Progenitor cell of endocrine pancreas (in vitro differentiated cells): ENCODE results near the gene KRTAP10-7. TPM values are rescaled to one million over a fixed set of nuclear protein-coding genes. Genes with fewer than 3 reads are reported as not detected.
"Not testable (repeated sequence)": the region's sequence is repeated elsewhere in the genome, so short reads cannot be mapped to it uniquely, and the experiment has no call there.

Experiments used
- DNase-seq: peaks from one replicate; pipeline ENCODE4 v3.0.0; 2021; ENCODE audit warnings: low spot score; ENCODE audit not compliant: unreplicated experiment
- H3K27ac Mint-ChIP-seq: 2 replicates; pipeline ENCODE4 v1.8.0; 2021; ENCODE audit warnings: mild to moderate bottlenecking, moderate library complexity, mixed read lengths
- H3K27me3 Mint-ChIP-seq: 2 replicates; pipeline ENCODE4 v1.8.0; 2021; ENCODE audit warnings: mixed read lengths
- H3K36me3 Mint-ChIP-seq: 2 replicates; pipeline ENCODE4 v1.8.0; 2022; ENCODE audit warnings: mixed read lengths; ENCODE audit not compliant: insufficient read depth
- H3K4me1 Mint-ChIP-seq: 2 replicates; pipeline ENCODE4 v1.8.0; 2021; ENCODE audit warnings: low read depth, mixed read lengths
- H3K4me3 Mint-ChIP-seq: 2 replicates; pipeline ENCODE4 v1.8.0; 2021; ENCODE audit warnings: low read depth, mild to moderate bottlenecking, moderate library complexity, mixed read lengths
- H3K9me3 Mint-ChIP-seq: 2 replicates; pipeline ENCODE4 v1.8.0; 2021; ENCODE audit warnings: low read depth, mixed read lengths
- CTCF ChIP-seq: fragments of 200-600 bp; sonication (generic); IDR thresholded peaks from one replicate; pipeline ENCODE4 v1.5.0; 2021; ENCODE audit warnings: antibody characterized with exemption, mild to moderate bottlenecking; ENCODE audit not compliant: unreplicated experiment
- long read RNA-seq: library from polyadenylated mRNA; unstranded; transcript quantifications from one replicate; pipeline ENCODE4 v2.0.0, GENCODE V29; 2020
- total RNA-seq: library from RNA; stranded (reverse); gene quantifications from 2 replicates; pipeline ENCODE4 v1.2.1, GENCODE V29; 2021

KRTAP10-7 gene
- not detected in 2 replicates for total RNA-seq
- long read RNA-seq, result 0 reads

GRCh38 chr21:44600118-44600978 lies at the start of gene KRTAP10-7:
KRTAP10-7 (plus strand) TSS chr21:44600597; CDS start chr21:44600622, 25 bp downstream.
- H3K4me1 Mint-ChIP-seq, DNase-seq, H3K4me3 Mint-ChIP-seq, H3K36me3 Mint-ChIP-seq, H3K27ac Mint-ChIP-seq, H3K27me3 Mint-ChIP-seq: not testable (repeated sequence)
- H3K9me3 Mint-ChIP-seq, result peaks cover 14% of the 10 kb centered on the region

GRCh38 chr21:44550807-44551206 lies 49.6 kb upstream of the KRTAP10-7 start:
- peaks cover 16% of the 10 kb centered on the region for H3K4me1 Mint-ChIP-seq
- no peak for TF ChIP-seq CTCF
- H3K27ac Mint-ChIP-seq, result no peak overlapping the region
- H3K4me3 Mint-ChIP-seq, result no peak overlapping the region
- DNase-seq, result no peak
- peaks cover 13% of the 10 kb centered on the region for H3K9me3 Mint-ChIP-seq
- peaks cover 4% of the 10 kb centered on the region for H3K36me3 Mint-ChIP-seq
- H3K27me3 Mint-ChIP-seq, result peaks cover 10% of the 10 kb centered on the region

GRCh38 chr21:44551340-44551961 lies 48.9 kb upstream of the KRTAP10-7 start, which contains the start of gene KRTAP10-2:
KRTAP10-2 (minus strand) TSS chr21:44551505; CDS start chr21:44551458, 47 bp downstream.
- peaks cover 16% of the 10 kb centered on the region for H3K4me1 Mint-ChIP-seq

GRCh38 chr21:44552136-44552535 lies 48.3 kb upstream of the KRTAP10-7 start:
- H3K27ac Mint-ChIP-seq, result no peak overlapping the region
- DNase-seq, result peak; percentile 8
- peaks cover 10% of the 10 kb centered on the region for H3K27me3 Mint-ChIP-seq
- peaks cover 16% of the 10 kb centered on the region for H3K4me1 Mint-ChIP-seq
- H3K36me3 Mint-ChIP-seq, result peaks cover under 1% of the 10 kb centered on the region
- no peak for TF ChIP-seq CTCF
- no peak overlapping the region for H3K4me3 Mint-ChIP-seq
- peaks cover 7% of the 10 kb centered on the region for H3K9me3 Mint-ChIP-seq

More at GRCh38 chr21:44551340-44551961, 48.9 kb upstream of the KRTAP10-7 start, which contains the start of gene KRTAP10-2:
- no peak for TF ChIP-seq CTCF
- H3K4me3 Mint-ChIP-seq, result no peak within 1 kb of the TSS
- H3K27me3 Mint-ChIP-seq, result peaks cover 10% of the 10 kb centered on the region
- H3K9me3 Mint-ChIP-seq, result peaks cover 13% of the 10 kb centered on the region
- peaks cover 4% of the 10 kb centered on the region for H3K36me3 Mint-ChIP-seq
- peak within 1 kb of the TSS; percentile 82 for H3K27ac Mint-ChIP-seq
- peak; percentile 8 for DNase-seq

GRCh38 chr21:44552681-44553080 lies 47.7 kb upstream of the KRTAP10-7 start:
- H3K9me3 Mint-ChIP-seq, result peaks cover 1% of the 10 kb centered on the region
- TF ChIP-seq CTCF, result no peak
- H3K4me3 Mint-ChIP-seq, result no peak overlapping the region
- no peaks in the 10 kb centered on the region for H3K36me3 Mint-ChIP-seq
- H3K4me1 Mint-ChIP-seq, result peaks cover 18% of the 10 kb centered on the region
- peaks cover 12% of the 10 kb centered on the region for H3K27me3 Mint-ChIP-seq
- no peak for DNase-seq
- H3K27ac Mint-ChIP-seq, result no peak overlapping the region
